ENCODE results near the gene TSPAN13.
A peak's percentile ranks its signal among the peaks of the same experiment; 100 is the strongest.

The TSPAN13 gene

GRCh38 chr7:16787127-16787526 lies 33.6 kb downstream of the TSPAN13 start:
- no peaks in the 10 kb centered on the region for H3K27me3 ChIP-seq (replicated peaks)
- no peak overlapping the region for H3K4me3 ChIP-seq (ENCODE audit: low read depth, low read length)
- no peak for DNase-seq
- no peak overlapping the region for H3K27ac ChIP-seq
- H3K36me3 ChIP-seq (replicated peaks): no peaks in the 10 kb centered on the region
- TF ChIP-seq CTCF (IDR thresholded peaks at IDR 0.05; ENCODE audit: low read depth, low read length, missing control alignments): no peak
- in situ Hi-C loops (cut with HindIII; ENCODE audit: low pct_ligation_motif_present, low sequenced_read_pairs): no loop called here

- no peak for DNase-seq
- TF ChIP-seq CTCF (IDR thresholded peaks at IDR 0.05; ENCODE audit: low read depth, low read length, missing control alignments): no peak
- in situ Hi-C loops (cut with HindIII; ENCODE audit: low pct_ligation_motif_present, low sequenced_read_pairs): no loop called here
Observed at GRCh38 chr7:16791071-16791470, 37.5 kb downstream of the TSPAN13 start.

DNA sequence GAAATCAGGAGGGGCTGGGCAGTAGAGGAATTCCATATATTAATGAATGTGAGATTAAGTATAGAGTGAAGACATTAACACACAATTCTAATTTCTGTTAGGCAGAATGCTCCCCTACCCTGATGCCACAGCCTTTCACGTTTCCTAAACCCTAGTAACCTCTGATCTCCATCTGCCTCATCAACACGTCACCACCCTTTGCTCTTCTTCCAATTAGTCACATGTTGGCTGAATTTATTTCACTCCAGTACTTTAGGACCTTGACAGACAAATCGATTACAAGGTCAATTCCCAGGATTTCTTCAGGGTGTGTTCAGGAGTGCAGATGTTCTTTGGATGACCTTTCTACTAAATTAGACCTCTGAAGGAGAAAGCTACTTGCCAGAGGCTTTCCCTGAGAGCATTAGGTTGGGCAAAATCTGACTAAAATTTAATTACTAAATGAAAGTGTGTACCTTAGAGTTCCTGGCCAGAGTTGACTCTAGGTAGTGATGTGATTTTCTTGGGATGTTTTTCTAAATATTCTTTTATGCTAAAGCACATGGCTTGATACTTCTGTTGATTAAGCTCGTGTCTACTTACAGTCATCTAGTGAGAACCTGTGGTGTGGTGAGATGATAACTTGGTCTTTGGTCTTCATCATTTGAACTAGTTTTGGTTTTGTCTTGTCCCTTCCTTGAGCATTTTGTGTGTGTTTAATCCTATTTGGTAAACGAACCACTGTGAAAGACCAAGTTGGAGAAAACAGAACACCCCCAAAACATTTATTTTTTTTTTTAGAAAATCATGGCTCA lies 38.5 kb downstream of the TSPAN13 start:
- no peak for TF ChIP-seq CTCF (IDR thresholded peaks at IDR 0.05; ENCODE audit: low read depth, low read length, missing control alignments)
- H3K27ac ChIP-seq: no peak overlapping the region
- H3K36me3 ChIP-seq (replicated peaks): no peaks in the 10 kb centered on the region
- H3K4me3 ChIP-seq (ENCODE audit: low read depth, low read length): no peak overlapping the region
- H3K27me3 ChIP-seq (replicated peaks): no peaks in the 10 kb centered on the region
- no peak for DNase-seq
- in situ Hi-C loops (cut with HindIII; ENCODE audit: low pct_ligation_motif_present, low sequenced_read_pairs): no loop called here

More at GRCh38 chr7:16791071-16791470, 37.5 kb downstream of the TSPAN13 start:
- Histone ChIP-seq H3K4me3 (ENCODE audit: low read depth, low read length) (no peak overlapping the region), H3K27me3 (replicated peaks) (no peaks in the 10 kb centered on the region), H3K27ac (no peak overlapping the region), H3K36me3 (replicated peaks) (no peaks in the 10 kb centered on the region)

DNA sequence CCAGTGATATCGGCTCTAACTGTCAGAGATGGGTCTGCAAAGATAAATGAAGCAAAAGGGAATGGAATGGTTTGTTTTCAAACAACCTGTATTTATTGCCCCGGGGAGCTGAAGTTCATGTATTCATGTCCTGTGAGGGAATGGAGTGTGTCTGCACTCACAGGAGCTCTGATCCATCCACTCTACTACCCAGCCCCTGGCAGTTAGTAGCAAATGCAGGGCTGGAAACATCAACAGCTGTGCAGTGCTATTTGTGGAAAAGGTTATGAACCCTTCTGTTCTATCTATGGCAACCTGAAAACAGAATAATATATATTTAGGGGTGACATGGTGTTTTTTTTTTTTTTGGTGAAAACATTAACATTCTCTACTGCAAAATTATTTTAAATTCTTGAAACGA lies 41.4 kb downstream of the TSPAN13 start:
- Histone ChIP-seq H3K36me3 (replicated peaks) (no peaks in the 10 kb centered on the region), H3K4me3 (ENCODE audit: low read depth, low read length) (no peak overlapping the region), H3K27me3 (replicated peaks) (no peaks in the 10 kb centered on the region), H3K27ac (no peak overlapping the region)
- DNase-seq: no peak
- in situ Hi-C loops (cut with HindIII; ENCODE audit: low pct_ligation_motif_present, low sequenced_read_pairs): no loop called here
- TF ChIP-seq CTCF (IDR thresholded peaks at IDR 0.05; ENCODE audit: low read depth, low read length, missing control alignments): no peak

DNA sequence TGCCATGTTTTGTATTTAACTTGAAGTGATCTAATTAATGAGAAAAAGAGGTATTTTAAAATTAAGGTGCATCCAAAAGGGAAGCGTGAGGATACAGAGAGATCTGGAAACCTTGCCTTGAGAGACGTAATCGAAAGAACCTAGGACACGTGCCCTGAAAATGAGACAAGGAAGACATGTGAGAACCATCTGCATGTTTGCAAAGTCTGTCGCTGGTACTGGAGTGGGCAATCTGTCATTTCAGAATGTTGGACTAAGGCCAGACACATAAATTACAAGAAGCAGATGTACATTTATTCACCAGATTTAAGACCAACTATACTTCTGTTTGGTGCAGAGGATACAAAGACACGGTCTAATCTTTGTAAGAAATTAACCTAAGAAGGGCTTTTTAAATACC lies 42.1 kb downstream of the TSPAN13 start:
- Histone ChIP-seq H3K4me3 (ENCODE audit: low read depth, low read length) (no peak overlapping the region), H3K36me3 (replicated peaks) (no peaks in the 10 kb centered on the region), H3K27ac (no peak overlapping the region), H3K27me3 (replicated peaks) (no peaks in the 10 kb centered on the region)
- in situ Hi-C loops (cut with HindIII; ENCODE audit: low pct_ligation_motif_present, low sequenced_read_pairs): no loop called here
- DNase-seq: no peak
- no peak for TF ChIP-seq CTCF (IDR thresholded peaks at IDR 0.05; ENCODE audit: low read depth, low read length, missing control alignments)

- TF ChIP-seq CTCF (IDR thresholded peaks at IDR 0.05; ENCODE audit: low read depth, low read length, missing control alignments): peak; percentile 59
- Histone ChIP-seq H3K36me3 (replicated peaks) (no peaks in the 10 kb centered on the region), H3K27me3 (replicated peaks) (no peaks in the 10 kb centered on the region), H3K4me3 (ENCODE audit: low read depth, low read length) (no peak overlapping the region), H3K27ac (no peak overlapping the region)
- in situ Hi-C loops (cut with HindIII; ENCODE audit: low pct_ligation_motif_present, low sequenced_read_pairs): no loop called here
- DNase-seq: peak; percentile 51
Observed at GRCh38 chr7:16801111-16801542, 47.6 kb downstream of the TSPAN13 start.

Measured in brain microvascular endothelial cell (primary cell).